DND-41 (cell line): Measurements from ENCODE around the gene TGDS.

Source experiments
- EZH2 ChIP-seq: IDR thresholded peaks from 3 replicates; pipeline ENCODE4 v1.6.1; 2012; ENCODE audit warnings: borderline replicate concordance, low read depth, mild to moderate bottlenecking, moderate library complexity, low read length, inconsistent platforms; ENCODE audit not compliant: severe bottlenecking
- TF ChIP-seq, protein P1 (sequence below): IDR thresholded peaks from 2 replicates; pipeline ENCODE4 v1.5.1; 2012; ENCODE audit warnings: borderline replicate concordance, low read length, moderate library complexity, mild to moderate bottlenecking; ENCODE audit not compliant: poor library complexity, severe bottlenecking; ENCODE audit errors: extremely low read depth

GRCh38 chr13:94598281-94598680 is 2.3 kb upstream of the TGDS start:
- TF ChIP-seq, protein P1, sequence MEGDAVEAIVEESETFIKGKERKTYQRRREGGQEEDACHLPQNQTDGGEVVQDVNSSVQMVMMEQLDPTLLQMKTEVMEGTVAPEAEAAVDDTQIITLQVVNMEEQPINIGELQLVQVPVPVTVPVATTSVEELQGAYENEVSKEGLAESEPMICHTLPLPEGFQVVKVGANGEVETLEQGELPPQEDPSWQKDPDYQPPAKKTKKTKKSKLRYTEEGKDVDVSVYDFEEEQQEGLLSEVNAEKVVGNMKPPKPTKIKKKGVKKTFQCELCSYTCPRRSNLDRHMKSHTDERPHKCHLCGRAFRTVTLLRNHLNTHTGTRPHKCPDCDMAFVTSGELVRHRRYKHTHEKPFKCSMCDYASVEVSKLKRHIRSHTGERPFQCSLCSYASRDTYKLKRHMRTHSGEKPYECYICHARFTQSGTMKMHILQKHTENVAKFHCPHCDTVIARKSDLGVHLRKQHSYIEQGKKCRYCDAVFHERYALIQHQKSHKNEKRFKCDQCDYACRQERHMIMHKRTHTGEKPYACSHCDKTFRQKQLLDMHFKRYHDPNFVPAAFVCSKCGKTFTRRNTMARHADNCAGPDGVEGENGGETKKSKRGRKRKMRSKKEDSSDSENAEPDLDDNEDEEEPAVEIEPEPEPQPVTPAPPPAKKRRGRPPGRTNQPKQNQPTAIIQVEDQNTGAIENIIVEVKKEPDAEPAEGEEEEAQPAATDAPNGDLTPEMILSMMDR, result no peak
- TF ChIP-seq EZH2, result no peak
